Stimulated activated memory B cell treated with anti-CD40 and anti-IgM and Interleukin-4, amounts not matched to agents 10 μg/mL and 1 μg/mL and 100 μg/mL, for 72 hours (primary cell): ENCODE results near the gene EDC4.

Source experiments
- ATAC-seq: fragments of 150-1000 bp; cut with Tn5 transposase; 2 replicates; pipeline ENCODE4 v1.10.0; 2021
- H3K27ac Mint-ChIP-seq: one replicate; pipeline ENCODE4 v1.8.0; 2022; ENCODE audit warnings: mild to moderate bottlenecking, mixed read lengths
- H3K27me3 Mint-ChIP-seq: one replicate; pipeline ENCODE4 v1.8.0; 2022; ENCODE audit warnings: mixed read lengths
- H3K36me3 Mint-ChIP-seq: one replicate; pipeline ENCODE4 v1.8.0; 2022; ENCODE audit warnings: mixed read lengths
- H3K4me1 Mint-ChIP-seq: one replicate; pipeline ENCODE4 v1.8.0; 2022; ENCODE audit warnings: mixed read lengths
- H3K4me3 Mint-ChIP-seq: one replicate; pipeline ENCODE4 v1.8.0; 2022; ENCODE audit warnings: mild to moderate bottlenecking, moderate library complexity, mixed read lengths
- H3K9me3 Mint-ChIP-seq: one replicate; pipeline ENCODE4 v1.8.0; 2022; ENCODE audit warnings: mixed read lengths

The EDC4 gene

GRCh38 chr16:67843343-67843765 is 29.5 kb upstream of the EDC4 start:
- H3K27me3 Mint-ChIP-seq, result no peaks in the 10 kb centered on the region
- H3K9me3 Mint-ChIP-seq, result no peaks in the 10 kb centered on the region
- H3K4me3 Mint-ChIP-seq, result peak overlapping the region; percentile 92
- H3K27ac Mint-ChIP-seq, result peak overlapping the region; percentile 92
- no peak for ATAC-seq
- peaks cover 46% of the 10 kb centered on the region for H3K4me1 Mint-ChIP-seq
- peaks cover 5% of the 10 kb centered on the region for H3K36me3 Mint-ChIP-seq

DNA sequence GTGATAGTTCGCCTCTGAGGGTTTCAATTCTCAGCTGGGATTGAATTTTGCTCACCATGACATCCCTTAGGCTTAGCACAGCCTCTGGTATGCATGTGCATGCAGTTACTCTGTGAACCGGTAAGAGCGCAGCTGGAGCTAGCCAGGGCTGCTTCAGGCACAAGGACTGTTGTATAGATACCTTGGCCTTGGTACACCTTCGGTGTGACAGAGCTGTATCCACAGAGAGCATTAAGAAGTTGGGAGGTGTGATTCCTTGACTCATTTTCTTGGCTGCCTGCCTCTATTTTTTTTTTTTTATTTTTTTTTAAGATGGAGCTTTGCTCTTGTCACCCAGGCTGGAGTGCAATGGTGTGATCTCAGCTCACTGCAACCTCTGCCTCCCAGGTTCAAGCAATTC is 28.4 kb upstream of the EDC4 start:
- no peak overlapping the region for H3K27ac Mint-ChIP-seq
- peaks cover 5% of the 10 kb centered on the region for H3K36me3 Mint-ChIP-seq
- H3K27me3 Mint-ChIP-seq, result no peaks in the 10 kb centered on the region
- H3K9me3 Mint-ChIP-seq, result no peaks in the 10 kb centered on the region
- peak overlapping the region; percentile 11 for H3K4me3 Mint-ChIP-seq
- peaks cover 52% of the 10 kb centered on the region for H3K4me1 Mint-ChIP-seq
- ATAC-seq, result no peak

DNA sequence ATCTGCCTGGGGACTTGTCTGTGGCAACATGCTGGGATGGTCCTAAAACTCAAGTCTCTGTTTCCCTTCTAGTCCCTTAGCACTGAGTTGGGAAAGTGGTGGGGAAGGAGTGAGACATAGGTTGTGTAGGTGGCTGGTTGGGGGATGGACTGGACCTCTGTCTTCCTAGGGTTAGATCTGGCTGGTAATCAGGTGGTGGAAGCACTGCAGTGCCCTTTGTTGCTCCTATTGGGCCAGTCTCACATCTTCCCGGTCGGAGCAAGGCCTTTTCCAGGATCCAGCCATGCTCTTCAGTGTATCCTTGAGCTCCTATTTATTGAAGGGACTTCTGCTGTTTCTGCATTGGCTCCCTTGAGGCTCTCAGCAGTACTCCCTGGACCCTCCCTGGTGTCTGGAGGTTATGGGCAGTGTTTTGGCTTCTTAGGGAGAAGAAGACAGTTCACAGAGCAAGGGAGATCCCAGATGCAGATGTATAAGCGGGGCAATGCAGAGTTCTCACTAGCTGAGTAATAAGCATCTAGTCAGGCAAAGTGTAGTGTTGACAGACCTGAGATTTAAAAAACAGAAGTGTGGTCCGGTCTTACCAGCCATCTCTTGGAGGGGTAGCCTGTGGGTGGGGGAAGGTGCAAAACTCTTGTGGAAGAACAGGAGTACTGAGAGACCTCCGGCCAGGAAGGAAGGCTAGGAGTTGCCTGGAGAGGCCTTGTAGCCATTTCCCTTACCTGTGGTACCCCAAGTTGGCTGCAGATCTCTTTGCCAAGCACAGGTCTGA is 27.4 kb upstream of the EDC4 start:
- ATAC-seq, result no peak
- peak overlapping the region; percentile 87 for H3K27ac Mint-ChIP-seq
- peaks cover 60% of the 10 kb centered on the region for H3K4me1 Mint-ChIP-seq
- peaks cover 12% of the 10 kb centered on the region for H3K36me3 Mint-ChIP-seq
- no peaks in the 10 kb centered on the region for H3K27me3 Mint-ChIP-seq
- H3K4me3 Mint-ChIP-seq, result peak overlapping the region; percentile 88
- H3K9me3 Mint-ChIP-seq, result no peaks in the 10 kb centered on the region

- Mint-ChIP-seq H3K9me3 (no peaks in the 10 kb centered on the region), H3K4me3 (peak overlapping the region; percentile 88), H3K36me3 (peaks cover 12% of the 10 kb centered on the region), H3K27ac (peak overlapping the region; percentile 87), H3K4me1 (peaks cover 60% of the 10 kb centered on the region), H3K27me3 (no peaks in the 10 kb centered on the region)
- no peak for ATAC-seq
These were observed 26.9 kb upstream of the EDC4 start for GRCh38 chr16:67846063-67846319.

DNA sequence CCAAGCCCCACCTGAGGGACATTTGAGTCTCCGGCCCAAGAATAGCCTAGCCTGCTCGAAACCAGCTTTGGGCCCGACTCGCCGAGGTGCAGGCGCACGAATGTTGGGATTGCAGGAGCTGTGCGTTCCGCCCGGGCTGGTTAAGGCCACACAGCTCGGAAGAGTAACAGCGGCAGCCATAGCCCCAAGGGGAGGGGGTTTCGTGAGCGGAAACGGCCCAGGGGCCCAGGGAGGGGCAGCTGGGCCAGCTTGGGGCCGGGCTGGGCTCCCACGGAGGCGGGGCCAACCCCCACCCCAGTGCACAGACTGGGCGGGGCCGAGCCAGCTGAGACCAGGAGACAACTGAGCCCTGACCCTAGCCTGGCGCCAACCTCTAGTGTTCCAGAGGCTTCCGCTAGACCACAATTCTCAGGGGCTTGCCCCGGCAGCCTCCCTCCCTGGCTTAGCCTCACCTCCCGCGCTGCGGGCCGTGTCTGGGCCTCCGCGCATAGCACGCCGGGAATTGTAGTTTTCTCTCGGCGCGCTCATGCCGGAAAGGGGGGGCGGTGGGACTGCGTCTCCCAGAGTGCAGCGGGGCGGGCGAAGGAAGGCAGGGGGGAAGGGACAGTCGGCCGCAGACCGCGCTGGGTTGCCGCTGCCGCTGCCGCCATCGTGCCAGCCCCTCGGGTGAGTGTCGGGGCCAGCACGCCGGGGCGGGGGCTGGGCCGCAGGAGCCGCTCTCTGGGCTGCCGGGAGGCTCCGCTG is 26.4 kb upstream of the EDC4 start, which contains the start of gene NUTF2:
Gene NUTF2 (plus strand): TSS at position 614 of the 744 bp plus-strand sequence. CDS start 18,198 bp downstream, outside the sequence.
- ATAC-seq, result peak; percentile 82
- H3K9me3 Mint-ChIP-seq, result no peaks in the 10 kb centered on the region
- H3K27me3 Mint-ChIP-seq, result no peaks in the 10 kb centered on the region
- H3K4me1 Mint-ChIP-seq, result peaks cover 59% of the 10 kb centered on the region
- H3K27ac Mint-ChIP-seq, result peak within 1 kb of the TSS; percentile 87
- H3K4me3 Mint-ChIP-seq, result peak within 1 kb of the TSS; percentile 88
- peaks cover 12% of the 10 kb centered on the region for H3K36me3 Mint-ChIP-seq

DNA sequence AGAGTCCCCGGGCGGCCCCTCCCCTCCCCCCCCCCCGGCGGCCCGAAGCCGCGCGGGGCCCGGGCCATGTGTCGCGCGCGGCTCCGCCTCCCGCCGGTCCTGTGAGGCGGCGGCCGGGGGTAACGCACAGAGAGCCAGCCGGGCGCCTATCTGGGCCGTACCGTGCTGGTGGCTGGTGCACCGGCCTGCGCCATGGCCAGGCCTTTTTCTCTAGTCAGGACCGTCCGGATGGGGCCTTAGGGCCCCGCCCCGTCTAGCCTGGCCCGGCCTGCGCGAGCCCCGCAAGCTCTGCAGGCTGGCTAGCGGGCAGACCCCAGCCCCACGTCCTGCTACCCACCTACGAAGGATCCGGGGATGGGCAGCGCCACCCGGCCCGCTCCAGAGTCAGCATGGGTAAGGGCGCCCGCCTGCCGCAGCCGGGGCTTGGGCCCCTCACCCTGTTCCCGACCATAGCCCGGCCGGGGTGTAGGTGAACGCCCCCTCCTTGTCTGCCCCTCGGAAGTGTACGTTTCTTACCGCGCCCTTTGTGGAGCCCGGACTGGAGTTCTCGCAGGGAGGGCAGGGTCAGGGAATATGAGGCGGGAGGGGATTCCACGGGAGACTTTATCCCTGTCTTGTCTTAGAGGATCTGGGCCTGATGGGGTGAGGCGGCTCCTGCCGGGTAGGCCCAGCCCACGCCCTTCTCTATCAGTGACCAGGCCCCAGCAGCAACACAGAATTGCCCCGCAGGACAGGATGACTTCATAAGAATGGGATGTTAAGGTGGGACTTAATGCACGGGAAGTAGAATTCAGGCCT is 25.6 kb upstream of the EDC4 start, which contains the start of gene CENPT:
Gene CENPT (minus strand): TSS at position 630 of the 798 bp plus-strand sequence. CDS start 13,834 bp downstream, outside the sequence.
- Mint-ChIP-seq H3K27me3 (no peaks in the 10 kb centered on the region), H3K9me3 (no peaks in the 10 kb centered on the region), H3K4me1 (peaks cover 56% of the 10 kb centered on the region), H3K27ac (peak within 1 kb of the TSS; percentile 87), H3K4me3 (peak within 1 kb of the TSS; percentile 88), H3K36me3 (peaks cover 12% of the 10 kb centered on the region)
- peak; percentile 69 for ATAC-seq

- peaks cover 12% of the 10 kb centered on the region for H3K36me3 Mint-ChIP-seq
- H3K9me3 Mint-ChIP-seq, result no peaks in the 10 kb centered on the region
- no peaks in the 10 kb centered on the region for H3K27me3 Mint-ChIP-seq
- H3K4me3 Mint-ChIP-seq, result peak overlapping the region; percentile 86
- H3K4me1 Mint-ChIP-seq, result peaks cover 53% of the 10 kb centered on the region
- H3K27ac Mint-ChIP-seq, result peak overlapping the region; percentile 87
- ATAC-seq, result no peak
These were observed 24.7 kb upstream of the EDC4 start for GRCh38 chr16:67848118-67848517.

- H3K27me3 Mint-ChIP-seq, result no peaks in the 10 kb centered on the region
- peaks cover 40% of the 10 kb centered on the region for H3K4me1 Mint-ChIP-seq
- peaks cover 7% of the 10 kb centered on the region for H3K36me3 Mint-ChIP-seq
- H3K4me3 Mint-ChIP-seq, result no peak overlapping the region
- ATAC-seq, result no peak
- H3K27ac Mint-ChIP-seq, result no peak overlapping the region
- H3K9me3 Mint-ChIP-seq, result no peaks in the 10 kb centered on the region
These were observed 19.2 kb upstream of the EDC4 start for GRCh38 chr16:67853670-67854069.

DNA sequence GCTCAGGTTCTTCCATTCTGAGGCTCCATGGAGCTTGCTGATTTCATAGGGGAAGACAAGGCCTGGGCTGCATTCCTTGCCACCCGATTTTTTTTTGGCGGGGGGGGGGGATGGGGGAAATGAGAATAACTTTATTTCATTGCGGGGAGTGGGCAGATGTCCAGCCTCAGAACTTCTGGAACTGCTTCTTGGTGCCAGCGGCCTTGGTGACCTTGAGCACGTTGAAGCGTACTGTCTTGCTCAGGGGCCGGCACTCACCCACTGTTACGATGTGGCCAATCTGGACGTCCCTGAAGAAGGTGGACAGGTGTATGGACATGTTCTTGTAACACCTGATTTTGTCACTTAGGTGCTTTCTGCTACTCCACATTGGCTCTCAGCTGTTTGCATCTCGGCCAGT is 17.1 kb upstream of the EDC4 start:
- H3K4me3 Mint-ChIP-seq, result no peak overlapping the region
- no peak for ATAC-seq
- H3K27me3 Mint-ChIP-seq, result no peaks in the 10 kb centered on the region
- H3K27ac Mint-ChIP-seq, result no peak overlapping the region
- peaks cover 34% of the 10 kb centered on the region for H3K4me1 Mint-ChIP-seq
- H3K9me3 Mint-ChIP-seq, result no peaks in the 10 kb centered on the region
- H3K36me3 Mint-ChIP-seq, result peaks cover under 1% of the 10 kb centered on the region

DNA sequence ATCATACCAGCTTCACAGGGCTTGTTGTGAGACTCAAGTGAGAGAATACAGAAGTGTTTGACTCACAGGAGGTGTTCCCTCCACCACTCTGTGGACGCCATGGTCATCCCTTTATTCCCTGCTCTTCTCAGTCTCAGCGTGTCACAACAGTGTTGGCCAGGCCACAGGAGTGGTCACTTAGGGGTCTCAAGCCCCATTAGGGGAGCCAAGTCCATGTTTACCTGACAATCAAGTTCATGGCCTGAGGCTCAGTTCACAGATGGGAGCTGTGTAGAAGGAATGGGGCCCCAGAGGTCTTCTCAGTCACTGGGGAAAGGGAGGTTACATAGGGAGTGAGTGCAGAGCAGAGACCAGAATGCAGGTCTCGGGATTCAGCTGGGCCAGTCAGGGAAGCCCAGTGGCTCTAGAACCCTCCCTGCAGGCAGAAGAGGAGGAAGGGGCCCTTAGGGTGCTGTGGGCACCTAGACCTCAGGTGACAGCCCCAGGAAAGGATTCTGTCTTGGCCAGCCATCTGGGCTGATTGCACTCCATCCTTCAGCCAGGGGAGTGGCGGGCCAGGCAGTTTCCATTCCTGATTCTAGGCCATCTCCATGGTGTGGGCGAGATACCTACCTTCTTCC is 15.8 kb upstream of the EDC4 start:
- Mint-ChIP-seq H3K4me1 (peaks cover 45% of the 10 kb centered on the region), H3K4me3 (no peak overlapping the region), H3K36me3 (peaks cover 6% of the 10 kb centered on the region), H3K9me3 (no peaks in the 10 kb centered on the region), H3K27ac (peak overlapping the region; percentile 12), H3K27me3 (no peaks in the 10 kb centered on the region)
- ATAC-seq, result no peak

- Mint-ChIP-seq H3K27ac (peak overlapping the region; percentile 12), H3K36me3 (peaks cover 6% of the 10 kb centered on the region), H3K4me3 (no peak overlapping the region)
These were observed 15.2 kb upstream of the EDC4 start for GRCh38 chr16:67857547-67858233.

GRCh38 chr16:67858500-67858899 is 14.4 kb upstream of the EDC4 start:
- no peak for ATAC-seq
- Mint-ChIP-seq H3K4me1 (peaks cover 50% of the 10 kb centered on the region), H3K36me3 (peaks cover 6% of the 10 kb centered on the region), H3K27me3 (no peaks in the 10 kb centered on the region), H3K9me3 (no peaks in the 10 kb centered on the region), H3K27ac (no peak overlapping the region), H3K4me3 (no peak overlapping the region)

More at GRCh38 chr16:67857547-67858233, 15.2 kb upstream of the EDC4 start:
- ATAC-seq, result peak; percentile 60
- Mint-ChIP-seq H3K4me1 (peaks cover 50% of the 10 kb centered on the region), H3K27me3 (no peaks in the 10 kb centered on the region), H3K9me3 (no peaks in the 10 kb centered on the region)

DNA sequence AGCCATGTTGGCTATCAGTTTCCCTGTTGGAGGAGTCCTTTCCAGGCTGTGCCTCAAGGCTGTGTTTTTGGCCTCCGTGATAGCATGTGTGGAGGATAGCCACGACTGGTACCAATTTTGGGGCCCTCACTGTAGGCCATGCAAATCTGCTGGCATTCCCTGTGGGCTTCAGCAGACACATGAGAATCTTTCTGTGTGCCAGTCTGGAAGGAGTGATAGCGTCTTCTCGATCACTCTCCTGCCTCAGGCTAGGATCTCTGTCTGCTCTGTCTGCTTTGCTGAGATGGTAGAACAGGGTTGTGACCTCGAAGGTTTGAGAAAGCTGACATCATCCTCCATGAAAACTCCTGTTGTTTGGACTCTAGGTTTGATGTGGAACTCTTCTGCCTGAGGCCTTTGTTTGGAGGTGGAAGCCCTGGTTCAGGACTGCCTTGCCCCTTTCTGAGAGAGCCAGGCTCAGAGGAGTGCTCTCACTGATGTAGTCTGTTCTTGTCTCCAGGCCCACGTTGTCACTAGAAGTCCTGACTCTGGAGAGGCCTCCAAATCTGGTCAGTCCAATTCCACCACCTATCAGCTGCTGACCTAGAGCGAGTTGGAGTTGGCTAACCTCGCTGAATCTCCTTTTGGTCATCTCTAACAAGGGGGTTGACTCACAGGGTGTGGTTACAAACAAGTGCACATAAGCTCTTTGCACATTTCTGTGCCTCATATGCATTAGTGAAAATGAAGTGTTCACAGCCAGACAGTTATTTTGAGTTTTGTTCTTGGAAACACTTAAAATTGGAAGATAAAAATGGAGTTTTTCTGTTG is 12.1 kb upstream of the EDC4 start:
- peaks cover 50% of the 10 kb centered on the region for H3K4me1 Mint-ChIP-seq
- H3K27me3 Mint-ChIP-seq, result no peaks in the 10 kb centered on the region
- peaks cover 6% of the 10 kb centered on the region for H3K36me3 Mint-ChIP-seq
- H3K27ac Mint-ChIP-seq, result peak overlapping the region; percentile 1
- H3K9me3 Mint-ChIP-seq, result no peaks in the 10 kb centered on the region
- no peak for ATAC-seq
- no peak overlapping the region for H3K4me3 Mint-ChIP-seq

DNA sequence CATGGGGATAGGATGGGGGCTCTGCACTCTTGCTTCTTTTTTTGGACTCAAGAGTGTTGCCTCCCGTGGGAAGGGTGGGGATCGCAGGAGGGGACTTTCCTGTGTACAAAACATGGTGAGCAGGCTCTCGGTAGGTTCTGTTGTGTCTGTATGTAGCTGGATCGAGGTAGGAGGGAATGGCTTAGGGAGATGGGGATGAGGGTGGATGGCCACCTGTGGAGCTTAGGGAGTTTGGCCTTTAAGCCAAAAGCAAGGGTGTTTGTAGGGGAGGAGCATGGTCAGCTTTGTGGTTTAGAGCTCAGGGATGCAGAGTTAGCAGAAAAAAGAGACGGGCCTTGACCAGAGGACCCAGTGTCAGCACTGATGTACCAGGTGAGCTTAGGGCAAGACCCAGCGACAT is 11.0 kb upstream of the EDC4 start:
- Mint-ChIP-seq H3K27me3 (no peaks in the 10 kb centered on the region), H3K9me3 (no peaks in the 10 kb centered on the region), H3K27ac (peak overlapping the region; percentile 1), H3K4me1 (peaks cover 47% of the 10 kb centered on the region), H3K4me3 (no peak overlapping the region), H3K36me3 (peaks cover 6% of the 10 kb centered on the region)
- ATAC-seq, result no peak
